NCI-H82 treated with DMSO at 0.1 percent for 48 hours (cell line): ENCODE measurements around the gene VPS26C.

ENCODE experiments used
- DNase-seq: peaks from one replicate; lab custom pipeline; 2025; ENCODE audit not compliant: unreplicated experiment; lab: John Stamatoyannopoulos, UW

Gene VPS26C

DNA sequence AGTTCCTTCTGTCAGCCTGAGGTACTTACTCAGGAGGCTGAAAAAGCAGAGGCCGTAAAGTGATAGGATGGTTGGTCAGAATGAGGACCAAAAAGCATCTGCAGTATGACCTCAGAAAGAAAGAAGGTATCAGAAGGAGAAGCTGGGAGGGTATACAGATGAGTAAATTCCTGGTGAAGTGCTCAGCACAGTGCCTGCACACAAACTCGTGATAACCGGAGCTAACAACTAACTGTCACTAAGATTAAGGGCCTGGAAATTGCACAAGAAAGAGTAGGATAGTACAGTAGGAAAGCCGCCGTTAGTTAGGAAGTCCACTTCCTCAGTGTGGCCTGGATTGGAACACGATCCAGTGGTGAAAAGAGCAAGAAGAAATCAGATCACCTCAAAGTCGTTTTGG, 62.6 kb downstream of the VPS26C start:
- no peak for DNase-seq

DNA sequence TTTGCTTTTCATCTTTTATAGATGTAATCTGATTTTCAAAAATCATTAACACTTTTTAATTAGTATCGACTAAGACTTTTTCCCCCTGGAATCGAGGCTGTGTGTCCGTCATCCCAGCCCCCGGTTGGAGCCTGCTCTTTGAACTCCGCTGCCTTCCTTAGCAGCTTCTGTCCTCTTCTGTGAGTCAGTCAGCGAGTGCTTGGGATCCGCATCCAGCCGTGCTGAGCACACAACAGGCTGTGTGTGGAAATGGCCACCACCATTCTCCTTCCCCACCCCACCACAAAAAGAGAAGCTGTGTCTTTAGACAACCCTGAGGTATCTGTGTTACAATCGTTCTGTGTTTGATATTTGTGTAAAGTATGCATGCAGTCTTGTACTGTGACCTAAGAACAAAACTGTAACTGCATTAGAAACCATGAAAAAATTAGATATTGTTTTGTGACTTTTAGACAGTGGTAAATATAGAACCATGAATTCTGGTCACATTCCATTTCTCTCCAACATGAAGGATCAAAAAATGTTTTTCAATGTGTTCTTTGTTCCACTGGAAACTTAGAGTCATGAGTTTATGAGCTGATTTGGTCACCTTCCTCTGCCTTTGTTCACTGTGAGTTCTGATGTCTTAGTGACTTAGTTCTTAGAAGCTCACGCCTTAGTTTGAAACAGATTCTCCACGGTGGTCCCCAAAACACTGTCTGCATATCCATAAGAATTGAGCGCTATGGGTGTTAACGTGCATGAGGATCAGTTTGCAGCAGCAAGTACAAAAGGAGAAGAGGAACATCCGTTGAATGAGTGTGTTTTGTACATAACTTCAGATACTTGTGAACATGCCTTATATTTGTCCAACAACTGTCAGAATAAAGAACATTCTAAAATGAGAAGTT, 64.7 kb downstream of the VPS26C start:
- DNase-seq, result no peak

DNA sequence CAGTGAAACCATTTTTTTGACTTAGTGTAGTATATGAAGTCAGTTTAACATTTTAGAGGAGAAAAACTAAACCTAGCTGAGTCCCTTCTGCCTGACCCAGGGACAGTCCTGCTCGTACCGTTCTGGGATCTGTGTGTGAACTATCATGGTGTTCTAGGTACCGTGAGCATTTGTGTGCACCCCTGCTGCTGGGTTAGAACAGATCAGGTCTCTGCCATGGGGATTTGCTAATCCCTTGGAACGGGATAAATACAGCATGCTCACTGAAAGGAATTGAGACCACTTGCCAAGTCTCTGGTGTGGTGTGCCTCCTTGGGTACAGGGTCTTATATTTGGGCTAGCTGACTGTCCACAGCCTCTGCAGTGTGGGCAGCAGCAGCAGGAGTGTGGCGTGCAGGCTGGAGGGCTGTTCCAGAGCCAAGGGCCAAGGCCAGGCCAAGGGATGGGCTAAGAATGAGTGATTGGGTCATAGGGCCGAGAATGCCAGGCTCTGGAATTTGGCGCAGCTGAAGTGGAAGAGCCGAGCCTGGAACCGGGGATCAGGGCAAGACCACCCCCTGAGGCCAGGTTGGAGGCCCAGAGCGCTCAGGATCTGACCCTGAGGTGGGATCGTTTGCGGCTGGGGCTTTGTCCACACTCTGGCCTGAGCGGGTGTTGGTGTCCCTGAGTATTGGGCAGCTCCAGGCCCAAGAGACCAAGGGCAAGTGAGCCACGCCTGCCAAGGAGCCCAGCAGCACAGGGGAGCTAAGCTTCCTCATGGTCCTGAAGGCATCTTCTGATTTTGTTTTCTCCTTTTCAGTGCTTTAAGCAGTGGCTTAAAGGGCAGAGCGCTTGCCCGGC, 66.3 kb downstream of the VPS26C start:
- DNase-seq, result no peak

DNA sequence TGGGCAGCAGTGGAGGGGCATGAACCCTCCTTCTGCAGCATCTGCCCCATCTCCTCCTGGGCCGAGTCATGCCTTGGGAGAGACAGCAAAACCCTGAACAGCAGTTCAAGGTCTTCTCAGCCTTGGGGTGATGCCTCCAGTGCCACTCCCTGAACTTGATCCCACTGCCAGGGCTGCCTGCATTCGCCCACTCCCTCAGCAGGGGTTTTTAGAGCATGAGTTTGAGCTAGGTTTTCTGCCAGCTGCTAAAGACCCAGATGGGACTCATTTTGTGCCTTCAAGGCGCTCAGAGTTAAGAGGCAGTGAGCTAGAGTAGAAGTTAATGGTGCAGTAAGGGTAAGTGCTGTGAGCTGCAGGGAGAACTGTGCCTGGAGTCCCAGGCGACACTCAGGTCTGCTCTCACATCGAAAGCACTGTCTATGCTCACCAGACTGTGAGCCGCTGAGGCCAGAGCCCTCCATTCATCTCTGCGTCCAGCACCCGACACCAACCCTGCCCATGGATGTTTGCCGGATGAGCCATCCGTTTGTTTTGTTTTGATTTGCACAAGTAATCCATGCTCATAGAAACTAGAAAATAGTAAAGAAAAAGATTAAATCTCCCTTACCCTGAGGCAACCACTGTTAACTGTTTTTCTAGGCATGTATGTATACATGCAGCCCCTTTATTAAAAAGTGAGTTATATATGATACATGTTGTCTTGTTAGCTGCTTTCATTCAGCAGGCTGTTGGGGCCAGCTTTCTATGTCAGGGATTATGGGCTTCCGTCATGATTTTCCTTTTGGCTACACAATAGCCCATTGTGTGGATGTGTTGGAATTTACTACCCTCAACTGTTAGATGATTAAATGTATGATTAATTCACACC, 67.8 kb downstream of the VPS26C start:
- DNase-seq, result no peak

DNA sequence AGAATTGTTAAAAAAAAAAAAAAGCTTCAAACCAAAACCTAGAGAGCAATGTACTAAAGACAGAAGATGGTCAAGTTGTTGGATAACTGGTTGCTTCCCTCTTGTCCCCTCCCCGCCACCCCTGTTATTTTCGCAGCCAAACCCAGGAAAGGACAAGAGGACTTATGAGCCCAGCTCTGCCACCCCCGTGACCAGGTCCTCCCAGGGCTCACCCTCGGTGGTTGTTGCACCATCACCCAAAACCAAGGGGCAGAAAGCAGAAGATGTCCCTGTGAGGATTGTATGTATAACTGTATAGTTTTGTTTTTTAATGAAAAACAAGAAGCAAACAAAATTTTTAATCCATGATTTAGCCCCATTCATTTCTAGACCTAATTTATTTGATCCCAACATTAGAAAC, 69.4 kb downstream of the VPS26C start:
- DNase-seq, result no peak

DNA sequence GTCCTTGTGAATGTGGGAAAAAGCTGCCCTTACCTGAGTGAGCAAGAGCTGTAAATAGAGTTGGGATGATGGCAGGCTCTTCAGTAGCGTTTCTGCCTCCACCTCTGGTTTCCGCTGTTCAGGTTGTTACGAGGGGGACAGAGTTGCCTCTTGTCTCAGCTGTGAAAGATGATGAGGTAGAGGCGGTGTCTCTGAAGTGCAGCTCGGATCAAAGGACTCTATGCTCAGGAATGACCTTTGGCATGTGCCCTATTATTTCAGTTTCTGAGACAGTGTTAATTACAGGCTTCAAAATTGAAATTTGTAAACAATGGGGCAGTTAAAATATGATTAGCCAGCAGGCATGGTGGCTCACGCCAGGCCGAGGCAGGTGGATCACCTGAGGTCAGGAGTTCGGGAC, 70.3 kb downstream of the VPS26C start:
- DNase-seq, result no peak

DNA sequence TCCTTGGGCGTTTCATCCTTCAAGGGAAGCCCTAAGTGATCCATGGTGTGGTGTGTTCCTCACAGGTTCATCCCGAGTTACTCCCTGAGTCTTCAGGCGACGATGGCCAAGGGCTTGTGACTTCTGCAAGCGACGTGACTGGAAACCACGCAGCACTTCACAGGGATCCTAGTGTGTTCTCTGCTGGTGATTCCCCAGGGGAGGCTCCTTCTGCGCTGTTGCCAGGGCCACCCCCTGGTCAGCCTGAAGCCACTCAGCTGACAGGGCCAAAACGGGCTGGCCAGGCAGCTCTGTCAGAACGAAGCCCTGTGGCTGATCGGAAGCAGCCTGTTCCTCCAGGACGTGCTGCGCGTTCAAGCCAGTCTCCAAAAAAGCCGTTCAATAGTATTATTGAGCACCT, 71.5 kb downstream of the VPS26C start:
- no peak for DNase-seq

DNA sequence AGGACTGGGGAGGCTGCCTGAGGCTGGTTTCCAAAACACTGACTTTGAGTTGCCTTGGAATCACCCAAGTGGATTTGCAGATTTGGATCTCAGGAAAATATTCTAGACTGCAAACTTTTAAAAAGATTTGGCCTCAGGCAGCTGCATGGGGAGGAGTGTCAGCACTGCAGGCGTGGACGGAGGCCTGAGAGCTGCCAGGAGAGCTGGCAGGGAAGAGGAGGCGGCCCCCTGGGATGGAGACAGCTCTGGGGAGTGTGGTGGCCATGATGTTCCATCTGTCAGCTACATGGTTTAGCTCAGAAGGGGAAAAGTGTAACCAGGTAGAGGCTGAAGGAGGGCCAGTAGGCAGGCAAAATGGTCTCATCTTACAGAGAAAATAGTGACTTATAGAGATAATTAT, 72.1 kb downstream of the VPS26C start:
- DNase-seq, result no peak

DNA sequence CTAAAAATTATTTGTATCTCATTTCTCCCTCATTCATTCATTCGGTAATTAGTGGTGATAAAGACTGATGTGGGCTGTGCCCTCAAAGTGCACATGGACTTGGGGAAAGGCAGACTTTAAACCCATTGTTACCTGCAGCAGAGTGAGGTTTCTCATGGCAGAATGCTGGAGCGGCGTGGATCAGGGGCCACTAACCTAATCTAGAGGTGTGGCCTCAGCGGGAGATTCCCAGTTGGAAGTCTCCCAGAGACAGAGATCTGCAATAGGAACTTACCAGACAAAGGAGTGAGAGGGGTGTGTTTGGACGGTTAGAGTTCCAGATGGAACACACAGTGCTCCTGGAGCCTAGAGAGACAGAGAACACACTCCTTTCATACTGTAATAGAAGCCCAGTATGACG, 73.5 kb downstream of the VPS26C start:
- no peak for DNase-seq

DNA sequence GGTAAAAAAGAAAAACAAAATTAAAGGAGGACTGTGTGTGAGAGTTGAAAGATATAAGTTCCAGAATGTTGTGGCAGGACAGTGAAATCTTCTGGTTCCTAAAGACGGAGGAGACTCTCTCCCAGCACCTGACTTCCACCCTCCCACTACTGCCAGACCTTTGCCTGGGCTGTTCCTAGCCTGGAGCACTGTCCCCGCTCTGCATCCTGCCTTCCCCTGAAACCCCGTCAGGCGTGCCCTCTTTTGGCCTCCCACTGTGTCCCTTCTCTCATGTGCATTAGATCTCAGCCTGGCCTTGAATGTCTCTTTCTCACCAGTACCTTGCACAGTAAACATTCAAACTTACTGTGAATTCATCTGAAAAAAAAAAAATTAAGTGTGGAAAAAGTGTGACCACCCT, 74.1 kb downstream of the VPS26C start:
- DNase-seq, result no peak

DNA sequence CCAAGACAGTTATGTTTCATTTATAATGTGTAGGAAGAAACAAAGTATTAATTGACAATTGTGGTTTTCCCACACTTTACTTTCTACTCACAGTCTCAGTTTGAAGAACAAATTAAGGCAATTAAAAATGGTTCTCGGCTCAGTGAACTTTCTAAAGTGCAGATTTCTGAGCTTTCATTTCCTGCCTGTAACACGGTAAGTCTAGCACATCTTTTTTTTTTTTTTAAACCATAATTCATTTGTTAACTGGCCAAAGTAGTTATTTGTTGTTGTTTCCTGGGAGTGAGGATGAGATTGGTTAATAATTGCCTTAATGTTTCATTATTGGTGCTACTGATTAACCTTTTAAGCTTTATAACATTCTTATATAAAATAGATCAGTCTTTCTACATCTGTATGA, 75.1 kb downstream of the VPS26C start:
- no peak for DNase-seq

DNA sequence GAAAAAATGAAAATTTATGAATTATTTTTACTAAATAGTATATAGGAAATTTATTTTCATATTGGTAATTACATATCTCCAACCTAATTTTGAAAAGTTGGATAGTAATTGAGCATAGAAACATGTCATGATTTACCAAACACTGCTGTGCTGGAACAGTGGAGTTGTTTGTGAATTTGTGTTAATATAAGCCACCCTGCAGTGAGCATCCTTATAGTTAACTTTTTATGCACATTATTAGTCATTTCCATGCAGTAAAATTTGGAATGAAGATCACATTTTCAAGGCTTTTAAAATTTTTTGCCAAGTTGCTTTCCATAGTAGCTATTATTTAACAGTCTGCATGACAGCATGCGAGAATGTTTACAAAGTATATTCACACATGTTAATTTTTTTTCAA, 78.3 kb downstream of the VPS26C start:
- no peak for DNase-seq

DNA sequence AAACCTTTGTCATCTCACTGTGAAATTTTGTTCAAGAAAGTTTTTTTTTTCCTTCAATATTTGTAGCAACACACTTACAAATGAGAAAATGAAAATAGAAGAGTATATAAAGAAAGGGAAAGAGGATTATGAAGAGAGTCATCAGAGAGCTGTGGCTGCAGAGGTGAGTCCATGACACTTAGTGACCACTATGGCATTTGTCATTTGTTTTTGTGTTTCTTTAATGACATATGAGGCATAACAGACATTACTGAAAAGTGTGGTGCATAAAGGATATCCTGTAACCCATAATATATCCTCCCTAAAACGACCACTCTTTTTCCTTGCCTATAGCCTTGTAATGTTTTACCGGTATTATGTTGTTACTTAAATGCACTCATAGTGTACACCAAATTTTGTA, 80.2 kb downstream of the VPS26C start:
- no peak for DNase-seq

DNA sequence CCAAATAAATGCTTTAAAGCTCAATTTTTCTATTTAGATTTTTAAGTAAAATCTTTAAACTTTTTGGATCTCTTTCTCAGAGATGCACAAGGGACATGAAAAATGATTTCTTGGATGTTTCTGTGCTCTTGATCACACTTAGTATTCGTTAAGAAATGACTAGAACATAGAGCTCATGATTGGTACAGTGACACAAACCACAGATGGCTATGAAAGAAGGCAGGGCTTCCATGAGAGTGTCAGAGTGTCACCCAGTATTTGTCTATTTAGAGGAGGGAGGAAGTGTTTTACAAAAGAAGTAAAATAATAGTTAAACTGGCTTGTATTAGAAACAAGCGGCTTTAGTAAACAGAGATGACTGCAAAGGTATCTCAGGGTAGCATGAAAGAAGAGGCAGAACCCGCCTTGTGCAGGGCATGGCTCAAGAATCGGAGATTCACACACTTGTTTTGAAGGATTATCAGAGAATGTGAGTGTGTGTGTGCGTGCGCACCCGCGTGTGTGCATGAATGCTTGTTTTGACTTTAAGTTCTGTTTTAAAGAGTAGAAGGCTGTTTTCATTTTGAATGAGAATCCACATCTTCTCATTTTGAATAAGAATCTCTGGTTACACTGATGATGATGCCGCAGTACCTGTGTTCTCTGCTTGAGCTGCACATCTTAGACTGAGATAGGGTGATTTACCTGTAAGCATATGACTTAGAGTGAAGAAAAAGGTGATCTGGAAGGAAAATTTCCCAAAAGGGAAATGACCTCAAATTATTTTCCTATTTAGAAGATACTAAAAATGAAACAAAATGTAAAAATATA, 82.1 kb downstream of the VPS26C start:
- no peak for DNase-seq

DNA sequence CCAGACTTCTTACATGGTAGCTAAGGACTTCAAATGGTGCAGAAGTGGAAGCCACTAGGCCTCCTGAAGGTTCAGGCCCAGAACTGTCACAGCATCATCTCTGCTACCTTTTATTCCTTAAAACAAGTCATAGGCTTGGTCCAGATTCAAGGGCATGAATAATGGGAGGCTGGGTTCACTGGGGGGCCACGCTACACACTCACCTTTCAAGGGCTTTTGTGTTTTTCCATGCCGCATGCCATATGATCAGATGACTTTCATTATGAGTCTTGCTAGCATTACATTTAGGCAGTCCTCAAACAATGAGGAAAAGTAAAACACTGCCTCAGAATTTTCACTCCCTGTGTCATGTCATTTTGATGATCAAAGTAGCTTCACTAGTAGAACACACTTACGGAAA, 83.4 kb downstream of the VPS26C start:
- no peak for DNase-seq

DNA sequence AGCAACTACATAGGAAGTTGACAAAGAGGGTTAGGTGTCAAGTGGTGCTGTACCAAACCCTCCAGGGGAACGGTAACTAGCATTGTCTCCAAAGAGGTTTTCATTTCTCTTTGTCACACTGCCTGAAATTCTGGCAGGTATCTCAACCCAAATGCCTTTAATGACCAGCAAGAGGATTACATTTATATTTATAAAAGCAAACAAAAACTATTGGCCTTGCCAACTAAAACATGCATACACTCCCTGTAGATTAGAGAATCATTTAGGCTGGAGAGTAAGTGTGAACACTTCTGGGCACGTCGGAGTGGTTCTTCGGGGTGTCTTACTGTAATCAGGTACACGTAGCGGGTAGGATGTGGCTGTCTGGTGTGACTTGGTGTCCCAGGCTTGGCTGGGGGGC, 84.9 kb downstream of the VPS26C start:
- no peak for DNase-seq

DNA sequence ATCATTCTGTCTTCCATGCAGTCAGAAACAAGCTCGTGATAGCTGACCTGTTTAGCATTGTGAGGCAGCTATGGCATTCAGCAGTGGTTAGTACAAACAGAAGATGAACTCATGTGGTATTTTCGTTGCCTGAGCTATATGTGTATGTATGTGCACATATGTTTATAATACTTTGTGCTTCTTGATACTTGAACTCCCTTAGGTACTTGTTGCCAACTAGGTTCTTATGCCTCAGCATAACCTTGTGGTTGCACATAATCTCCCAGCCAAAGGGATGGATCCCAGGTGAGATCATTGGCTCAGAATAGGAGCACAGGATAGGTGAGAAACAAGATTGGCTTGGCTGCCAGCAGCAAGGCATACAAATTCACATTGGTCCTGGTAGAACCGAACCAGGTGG, 86.1 kb downstream of the VPS26C start:
- DNase-seq, result no peak

DNA sequence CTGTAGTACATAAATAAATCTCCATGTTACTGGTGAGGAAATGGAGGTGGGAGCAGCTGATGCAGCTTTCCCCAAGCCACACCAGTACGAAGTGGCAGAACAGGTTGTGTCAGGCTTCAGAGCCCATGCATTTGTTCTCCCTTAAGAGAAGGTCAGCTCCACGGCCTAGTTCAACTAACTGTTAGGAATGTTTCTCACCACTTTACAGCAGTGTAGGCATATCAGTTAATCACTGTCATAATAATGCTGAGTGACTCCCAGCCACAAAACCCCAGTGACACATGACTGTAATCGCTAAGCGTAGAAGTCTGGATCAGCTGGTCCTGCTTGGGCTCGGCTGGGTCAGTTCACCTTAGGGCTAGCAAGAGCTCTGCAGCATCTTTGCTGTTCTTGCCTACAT, 90.4 kb downstream of the VPS26C start:
- DNase-seq, result no peak
